Measurements from ENCODE around the gene GABRR2.

DNA sequence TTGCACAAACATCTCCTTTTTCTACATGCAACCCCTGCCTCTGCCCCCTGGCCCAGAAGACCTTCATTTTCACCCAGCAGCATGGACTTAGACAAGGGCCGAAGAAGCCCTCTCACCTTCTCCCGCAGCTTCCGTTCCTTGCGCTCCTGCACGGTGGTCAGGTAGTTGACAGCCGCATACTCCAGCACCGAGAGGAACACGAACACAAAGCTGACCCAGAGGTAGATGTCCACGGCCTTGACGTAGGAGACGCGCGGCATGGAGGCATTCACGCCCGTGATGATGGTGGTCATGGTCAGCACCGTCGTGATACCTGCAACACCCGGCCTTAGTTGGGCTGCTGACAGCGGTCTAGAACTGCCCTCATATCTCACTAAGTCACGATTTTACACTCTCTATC, 50.8 kb downstream of the GABRR2 start:
- TF ChIP-seq, protein P1, sequence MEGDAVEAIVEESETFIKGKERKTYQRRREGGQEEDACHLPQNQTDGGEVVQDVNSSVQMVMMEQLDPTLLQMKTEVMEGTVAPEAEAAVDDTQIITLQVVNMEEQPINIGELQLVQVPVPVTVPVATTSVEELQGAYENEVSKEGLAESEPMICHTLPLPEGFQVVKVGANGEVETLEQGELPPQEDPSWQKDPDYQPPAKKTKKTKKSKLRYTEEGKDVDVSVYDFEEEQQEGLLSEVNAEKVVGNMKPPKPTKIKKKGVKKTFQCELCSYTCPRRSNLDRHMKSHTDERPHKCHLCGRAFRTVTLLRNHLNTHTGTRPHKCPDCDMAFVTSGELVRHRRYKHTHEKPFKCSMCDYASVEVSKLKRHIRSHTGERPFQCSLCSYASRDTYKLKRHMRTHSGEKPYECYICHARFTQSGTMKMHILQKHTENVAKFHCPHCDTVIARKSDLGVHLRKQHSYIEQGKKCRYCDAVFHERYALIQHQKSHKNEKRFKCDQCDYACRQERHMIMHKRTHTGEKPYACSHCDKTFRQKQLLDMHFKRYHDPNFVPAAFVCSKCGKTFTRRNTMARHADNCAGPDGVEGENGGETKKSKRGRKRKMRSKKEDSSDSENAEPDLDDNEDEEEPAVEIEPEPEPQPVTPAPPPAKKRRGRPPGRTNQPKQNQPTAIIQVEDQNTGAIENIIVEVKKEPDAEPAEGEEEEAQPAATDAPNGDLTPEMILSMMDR (tag by site-specific recombination; IDR thresholded peaks at IDR 0.05): no peak
- TF ChIP-seq ZNF548 (tag by site-specific recombination; IDR thresholded peaks at IDR 0.05) (no peak), MYNN (tag by site-specific recombination; IDR thresholded peaks at IDR 0.05; ENCODE audit: borderline replicate concordance) (no peak), ZNF274 (IDR thresholded peaks at IDR 0.05; ENCODE audit: low read length) (no peak), ZNF274 (tag by site-specific recombination; IDR thresholded peaks at IDR 0.05; ENCODE audit: borderline replicate concordance) (no peak), ZNF248 (tag by site-specific recombination; IDR thresholded peaks at IDR 0.05) (no peak), GLI2 (tag by site-specific recombination; IDR thresholded peaks at IDR 0.05; ENCODE audit: borderline replicate concordance, low read depth) (no peak), REPIN1 (tag by site-specific recombination; IDR thresholded peaks at IDR 0.05; ENCODE audit: low read depth) (no peak), ZNF114 (tag by site-specific recombination; IDR thresholded peaks at IDR 0.05) (no peak), ZNF670 (tag by site-specific recombination; IDR thresholded peaks at IDR 0.05; ENCODE audit: low read depth) (no peak), ZNF624 (tag by site-specific recombination; IDR thresholded peaks at IDR 0.05) (no peak)
